Tibial nerve (tissue), 4 donors: ENCODE measurements around the gene PHRF1. TPM values are rescaled to one million over a fixed set of nuclear protein-coding genes. Genes with fewer than 3 reads are reported as not detected.

Source experiments
- DNase-seq, 2 donors: peaks; one replicate each; pipeline ENCODE4 v3.0.0-alpha.2; 2019; ENCODE audit warnings: low spot score in 2 of 2
- H3K27ac ChIP-seq, 4 donors: fragments of 200-600 bp; sonication (generic) in 3 of 4; one replicate each; pipeline ENCODE4 v1.5.1; 2017 to 2019; ENCODE audit warnings: mild to moderate bottlenecking in 1 of 4
- H3K27me3 ChIP-seq, 2 donors: fragments of 200-600 bp; sonication (generic) in 1 of 2; one replicate each; pipeline versions ENCODE4 v1.5.1 to v1.6.0; 2017 to 2019
- H3K36me3 ChIP-seq, 3 donors: fragments of 200-600 bp; sonication (generic); one replicate each; pipeline ENCODE4 v1.5.1; 2018 to 2019
- H3K4me1 ChIP-seq, 4 donors: fragments of 200-600 bp; sonication (generic) in 3 of 4; one replicate each; pipeline ENCODE4 v1.5.1; 2017 to 2019
- H3K4me3 ChIP-seq, 4 donors: fragments of 200-600 bp; sonication (generic) in 3 of 4; one replicate each; pipeline ENCODE4 v1.5.1; 2017 to 2019; ENCODE audit warnings: mild to moderate bottlenecking in 1 of 4, moderate library complexity in 1 of 4
- H3K9me3 ChIP-seq, 4 donors: fragments of 200-600 bp; sonication (generic) in 3 of 4; one replicate each; pipeline ENCODE4 v1.5.1; 2017 to 2019
- CTCF ChIP-seq, 5 experiments: fragments of 200-600 bp in 3 of 5; fragments of 450-650 bp in 2 of 5; sonication (generic) in 3 of 5; IDR thresholded peaks; one replicate each; pipeline ENCODE4 v1.5.1; 2016 to 2019; ENCODE audit warnings: antibody characterized with exemption in 5 of 5, mild to moderate bottlenecking in 3 of 5, moderate library complexity in 2 of 5
- EP300 ChIP-seq, 2 donors: sonication (generic); formaldehyde crosslinking; IDR thresholded peaks; one replicate each; pipeline ENCODE4 v1.6.1; 2017; ENCODE audit warnings: antibody characterized with exemption in 2 of 2, mild to moderate bottlenecking in 1 of 2
- POLR2A ChIP-seq, 2 donors: fragments of 450-650 bp; IDR thresholded peaks; one replicate each; pipeline ENCODE4 v1.6.1; 2017; ENCODE audit warnings: antibody characterized with exemption in 2 of 2, mild to moderate bottlenecking in 2 of 2, moderate library complexity in 2 of 2
- WGBS, 2 donors: methylation state at CpG; one replicate each; pipeline ENCODE4 v1.1.5; 2018; 5-methylcytosine and 5-hydroxymethylcytosine counted together
- total RNA-seq, 4 donors: library from RNA; depleted of rRNA; stranded (reverse); fragments of >200 nt; gene quantifications; one replicate each; pipeline ENCODE4 v1.1.0, GENCODE V29; 2016

The PHRF1 gene
- total RNA-seq, 4 donors from 2014 or later: 27.1 to 49.2 (median 34.9) TPM

- Histone ChIP-seq H3K4me3 (no peak overlapping the region), H3K36me3 (peaks cover 2 to 100% (median 62%) of the 10 kb centered on the region in 3 donors), H3K9me3 (no peaks in the 10 kb centered on the region), H3K27me3 (no peaks in the 10 kb centered on the region), H3K27ac (no peak overlapping the region), H3K4me1 (no peaks in the 10 kb centered on the region)
- WGBS, 2 donors: 91 to 95% methylated on average over 19 to 26 of the region's 29 CpGs
- DNase-seq: no peak
- TF ChIP-seq CTCF (IDR thresholded peaks at IDR 0.05) (no peak), POLR2A (IDR thresholded peaks at IDR 0.05) (no peak), EP300 (IDR thresholded peaks at IDR 0.05) (no peak)
Observed at GRCh38 chr11:597166-597725, 21.0 kb downstream of the PHRF1 start.

GRCh38 chr11:598005-598680 lies 21.9 kb downstream of the PHRF1 start:
- peaks cover 0 to 100% (median 54%) of the 10 kb centered on the region in 3 donors for H3K36me3 ChIP-seq
- WGBS, 2 donors: 89 to 92% methylated on average over 16 to 29 of the region's 30 CpGs
- no peaks in the 10 kb centered on the region for H3K9me3 ChIP-seq
- no peak for DNase-seq
- H3K4me3 ChIP-seq: no peak overlapping the region
- no peaks in the 10 kb centered on the region for H3K4me1 ChIP-seq
- TF ChIP-seq CTCF (IDR thresholded peaks at IDR 0.05): no peak
- no peak for TF ChIP-seq POLR2A (IDR thresholded peaks at IDR 0.05)
- no peak for TF ChIP-seq EP300 (IDR thresholded peaks at IDR 0.05)
- no peaks in the 10 kb centered on the region for H3K27me3 ChIP-seq
- H3K27ac ChIP-seq: no peak overlapping the region

DNA sequence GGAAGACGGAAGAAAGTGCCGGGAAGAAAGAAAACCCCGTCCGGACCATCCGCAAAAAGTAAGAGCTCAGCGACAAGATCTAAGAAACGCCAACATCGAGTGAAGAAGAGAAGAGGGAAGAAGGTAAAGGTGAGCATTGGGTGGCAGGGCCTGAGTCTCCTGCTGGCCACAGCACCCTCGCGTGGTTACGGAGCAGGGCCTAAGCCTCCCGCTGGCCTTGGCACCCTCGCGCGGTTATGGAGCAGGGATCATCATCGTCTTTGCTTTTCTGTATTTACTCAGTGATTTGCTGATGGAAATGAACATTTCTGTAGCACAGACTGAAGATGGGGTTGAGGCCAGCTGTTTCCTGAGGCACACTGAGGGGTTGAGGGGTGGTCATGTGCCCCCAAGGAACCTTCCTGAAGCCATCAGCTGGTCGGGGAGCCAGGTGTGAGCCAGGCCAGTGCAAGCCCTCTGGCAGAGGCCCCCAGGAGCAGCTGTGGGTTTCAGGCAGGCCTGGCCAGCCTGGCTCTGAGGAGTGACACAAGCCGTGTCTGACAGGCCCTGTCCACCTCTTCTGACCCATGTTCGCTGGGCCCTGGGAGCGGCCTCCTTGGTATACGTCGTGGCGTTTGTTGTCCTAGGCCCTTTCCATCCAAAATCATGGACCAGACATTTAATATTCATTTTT lies 25.4 kb downstream of the PHRF1 start:
- H3K36me3 ChIP-seq: peaks cover 4 to 100% (median 62%) of the 10 kb centered on the region in 3 donors
- DNase-seq: no peak
- 92% methylated on average over 23 of the region's 23 CpGs for WGBS, 2 donors

DNA sequence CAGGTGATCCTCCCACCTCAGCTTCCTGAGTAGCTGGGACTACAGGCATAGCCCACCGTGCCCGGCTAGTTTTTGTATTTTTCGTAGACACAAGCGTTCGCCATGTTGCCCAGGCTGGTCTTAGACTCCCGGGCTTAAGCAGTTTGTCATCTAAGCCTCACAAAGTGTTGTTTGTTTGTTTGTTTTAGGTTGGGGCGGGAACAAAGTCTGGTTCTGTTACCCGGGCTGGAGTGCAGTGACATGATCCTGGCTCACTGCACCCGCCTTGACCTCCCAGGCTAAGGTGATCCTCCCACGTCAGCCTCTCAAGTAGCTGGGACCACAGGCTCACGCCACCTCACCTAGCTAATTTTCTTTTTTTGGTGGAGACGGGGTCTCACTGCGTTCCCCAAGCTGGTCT lies 26.9 kb downstream of the PHRF1 start:
- H3K36me3 ChIP-seq: peaks cover 4 to 100% (median 62%) of the 10 kb centered on the region in 3 donors
- no peaks in the 10 kb centered on the region for H3K4me1 ChIP-seq
- WGBS, 2 donors: 86 to 90% methylated on average over 13 of the region's 13 CpGs
- no peak overlapping the region for H3K4me3 ChIP-seq
- H3K9me3 ChIP-seq: no peaks in the 10 kb centered on the region
- no peak for TF ChIP-seq CTCF (IDR thresholded peaks at IDR 0.05)
- TF ChIP-seq POLR2A (IDR thresholded peaks at IDR 0.05): no peak
- TF ChIP-seq EP300 (IDR thresholded peaks at IDR 0.05): no peak
- no peak for DNase-seq
- H3K27ac ChIP-seq: no peak overlapping the region
- no peaks in the 10 kb centered on the region for H3K27me3 ChIP-seq

More for the DNA sequence above, 25.4 kb downstream of the PHRF1 start:
- Histone ChIP-seq H3K27me3 (no peaks in the 10 kb centered on the region), H3K27ac (no peak overlapping the region), H3K4me1 (no peaks in the 10 kb centered on the region), H3K9me3 (no peaks in the 10 kb centered on the region), H3K4me3 (no peak overlapping the region)
- TF ChIP-seq CTCF (IDR thresholded peaks at IDR 0.05): no peak
- TF ChIP-seq EP300 (IDR thresholded peaks at IDR 0.05): no peak
- TF ChIP-seq POLR2A (IDR thresholded peaks at IDR 0.05): no peak
